NCI-H2107 treated with DMSO at 0.1 percent for 48 hours (cell line): ENCODE results near the gene C1QL4.
A peak's percentile ranks its signal among the peaks of the same experiment; 100 is the strongest.

Source experiments
- DNase-seq: peaks from one replicate; lab custom pipeline; 2025; ENCODE audit not compliant: unreplicated experiment; lab: John Stamatoyannopoulos, UW

Gene C1QL4

GRCh38 chr12:49348781-49349180 is 11.8 kb upstream of the C1QL4 start:
- DNase-seq = no peak

DNA sequence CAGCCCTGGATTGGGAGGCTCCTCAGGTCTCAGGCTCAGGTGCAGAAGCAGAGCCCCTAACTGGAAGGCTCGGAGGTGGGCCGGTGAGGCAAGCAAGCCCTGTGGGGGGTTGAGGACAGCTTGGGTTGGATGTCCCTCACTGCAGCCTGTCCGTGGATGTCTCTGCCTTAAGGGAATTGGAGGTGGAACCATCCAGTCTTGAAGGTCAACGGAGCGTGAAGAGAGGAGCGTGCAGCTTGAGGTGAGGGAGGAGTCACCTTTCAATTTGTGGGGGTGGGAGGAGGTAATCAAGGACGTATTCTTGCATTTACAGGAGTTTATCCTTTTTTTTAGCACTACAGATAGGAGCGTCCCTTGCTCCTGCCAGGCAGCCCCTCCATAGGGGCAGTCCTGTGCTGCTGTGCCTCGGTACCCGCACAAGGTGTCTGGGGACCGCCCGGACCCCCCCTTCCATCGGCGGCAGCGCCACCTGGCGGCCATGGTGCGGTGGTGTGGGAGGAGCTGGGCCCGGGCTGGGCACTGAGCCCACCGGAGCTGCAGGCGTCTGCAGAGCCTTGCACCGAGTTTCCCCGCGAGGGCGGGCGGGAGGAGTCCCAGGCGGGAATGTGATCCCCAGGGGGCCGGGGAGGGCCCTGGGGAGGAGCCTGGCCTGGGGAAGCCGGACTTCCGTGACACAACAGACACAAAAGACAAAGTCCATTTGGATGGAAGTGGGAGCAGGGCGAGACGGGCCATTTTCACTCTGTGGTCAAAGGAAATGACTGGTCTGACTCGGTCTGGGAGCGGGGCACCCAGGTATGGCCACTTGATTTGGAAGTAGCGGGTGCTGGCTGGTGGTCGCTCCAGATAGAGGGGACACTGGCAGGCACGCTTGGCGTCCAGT is 10.6 kb upstream of the C1QL4 start:
- DNase-seq = peak; percentile 39

DNA sequence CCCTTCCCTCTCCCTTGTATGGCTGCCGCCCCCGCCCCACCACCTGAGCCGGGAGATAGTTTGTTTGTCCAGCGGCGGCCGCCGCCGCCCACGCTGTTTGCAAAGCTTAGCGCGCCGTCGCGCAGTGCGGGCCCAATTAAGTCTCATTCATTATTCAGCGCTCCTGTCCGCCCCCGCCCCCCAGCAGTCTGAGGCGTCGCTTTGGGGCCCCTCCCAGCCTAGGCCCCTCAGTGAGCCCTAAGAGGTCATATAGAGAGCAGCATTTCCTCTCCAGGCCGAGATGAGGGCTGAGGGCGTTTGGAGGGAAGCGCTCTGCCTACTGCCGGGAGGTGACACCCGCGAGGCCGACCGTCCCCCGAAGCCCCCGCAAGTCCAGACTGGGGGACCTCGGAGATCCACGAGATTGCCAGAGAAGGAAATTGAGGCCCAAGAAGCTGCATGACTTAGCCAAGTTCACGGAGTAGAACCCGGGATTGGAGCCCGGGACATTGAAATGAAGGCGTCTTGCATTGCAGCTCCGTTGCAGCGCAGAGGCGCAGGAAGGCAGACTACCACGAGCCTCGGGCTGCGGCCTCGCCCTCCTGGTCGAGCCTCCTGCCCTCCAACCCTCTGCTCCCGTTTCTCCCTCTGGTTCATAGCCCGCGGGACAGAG is 9.8 kb upstream of the C1QL4 start, which contains the start of gene DNAJC22:
DNAJC22 (plus strand) TSS at position 230 of the 652 bp plus-strand sequence. CDS start 1,985 bp downstream, outside the sequence.
- DNase-seq = no peak

- no peak for DNase-seq
Observed at GRCh38 chr12:49345825-49346658, 9.1 kb upstream of the C1QL4 start.

DNA sequence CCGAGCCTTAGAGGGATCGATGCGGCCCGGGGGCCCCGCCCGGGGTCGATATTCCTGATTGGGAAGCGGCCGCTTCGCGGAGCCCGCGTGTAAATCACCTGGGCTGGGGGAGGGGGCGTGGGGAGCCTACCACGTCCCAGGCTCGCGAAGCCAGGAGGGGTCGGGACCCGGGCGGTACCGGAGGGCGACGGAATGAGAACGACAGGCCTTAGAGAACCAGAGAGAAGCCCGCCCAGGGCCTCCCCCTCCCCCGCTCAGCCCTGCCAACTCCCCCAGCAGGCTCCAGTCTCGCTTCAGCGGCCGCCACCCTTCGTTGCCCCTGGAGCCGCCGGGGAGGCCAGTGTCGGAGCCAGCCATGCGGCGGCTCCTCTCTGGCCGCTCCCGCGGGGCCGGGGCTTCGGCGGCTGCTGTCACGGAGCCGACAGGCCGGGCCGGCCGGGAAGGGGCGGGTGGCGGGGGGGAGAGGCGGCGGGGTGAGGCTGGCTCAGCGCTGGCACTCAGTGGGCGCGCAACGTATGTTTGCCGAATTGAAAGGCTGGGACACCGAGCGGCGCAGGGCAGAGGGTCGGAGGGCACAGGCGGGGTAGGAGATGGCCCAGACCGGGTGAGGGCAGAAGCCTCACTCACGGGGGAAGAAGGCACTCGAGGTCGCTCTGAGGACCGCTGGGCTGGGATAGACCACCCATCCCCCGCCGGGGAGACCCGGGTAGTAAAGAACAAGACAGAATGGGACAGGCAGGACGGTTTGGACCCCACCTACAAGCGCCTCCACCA is 8.2 kb upstream of the C1QL4 start:
- no peak for DNase-seq

GRCh38 chr12:49344486-49345050 is 7.6 kb upstream of the C1QL4 start:
- DNase-seq = no peak

GRCh38 chr12:49342914-49343731 is 6.1 kb upstream of the C1QL4 start:
- DNase-seq = no peak

GRCh38 chr12:49342066-49342913 is 5.3 kb upstream of the C1QL4 start:
- peak; percentile 67 for DNase-seq

- DNase-seq = no peak
Observed at GRCh38 chr12:49341777-49342065, 4.7 kb upstream of the C1QL4 start.

GRCh38 chr12:49340971-49341776 is 4.2 kb upstream of the C1QL4 start:
- no peak for DNase-seq

GRCh38 chr12:49340095-49340870 is 3.3 kb upstream of the C1QL4 start:
- DNase-seq = no peak

DNA sequence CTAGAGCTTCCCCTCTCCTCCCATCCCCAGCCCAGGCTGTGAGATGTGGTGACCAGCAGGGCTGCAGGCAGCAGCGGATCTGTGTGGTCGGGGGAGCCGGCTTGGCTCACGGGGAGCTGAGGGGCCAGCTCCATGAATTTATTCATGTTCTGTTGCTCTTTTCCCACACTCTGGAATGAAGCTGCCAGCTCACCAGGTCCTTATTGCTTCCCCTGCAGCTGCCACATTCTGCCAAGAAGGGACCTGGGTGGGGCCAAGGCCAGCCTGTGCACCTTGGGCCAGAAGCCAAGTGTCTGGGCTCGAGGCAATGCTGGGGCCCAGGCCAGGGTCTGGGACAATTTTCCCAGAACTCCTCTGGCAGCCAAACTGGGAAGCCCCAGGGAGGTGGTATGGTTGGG is 2.5 kb upstream of the C1QL4 start:
- DNase-seq = no peak

- DNase-seq = no peak
Observed at GRCh38 chr12:49338830-49339463, 2.0 kb upstream of the C1QL4 start.

GRCh38 chr12:49335955-49336644 is 888 bp downstream of the C1QL4 start:
- DNase-seq = no peak

DNA sequence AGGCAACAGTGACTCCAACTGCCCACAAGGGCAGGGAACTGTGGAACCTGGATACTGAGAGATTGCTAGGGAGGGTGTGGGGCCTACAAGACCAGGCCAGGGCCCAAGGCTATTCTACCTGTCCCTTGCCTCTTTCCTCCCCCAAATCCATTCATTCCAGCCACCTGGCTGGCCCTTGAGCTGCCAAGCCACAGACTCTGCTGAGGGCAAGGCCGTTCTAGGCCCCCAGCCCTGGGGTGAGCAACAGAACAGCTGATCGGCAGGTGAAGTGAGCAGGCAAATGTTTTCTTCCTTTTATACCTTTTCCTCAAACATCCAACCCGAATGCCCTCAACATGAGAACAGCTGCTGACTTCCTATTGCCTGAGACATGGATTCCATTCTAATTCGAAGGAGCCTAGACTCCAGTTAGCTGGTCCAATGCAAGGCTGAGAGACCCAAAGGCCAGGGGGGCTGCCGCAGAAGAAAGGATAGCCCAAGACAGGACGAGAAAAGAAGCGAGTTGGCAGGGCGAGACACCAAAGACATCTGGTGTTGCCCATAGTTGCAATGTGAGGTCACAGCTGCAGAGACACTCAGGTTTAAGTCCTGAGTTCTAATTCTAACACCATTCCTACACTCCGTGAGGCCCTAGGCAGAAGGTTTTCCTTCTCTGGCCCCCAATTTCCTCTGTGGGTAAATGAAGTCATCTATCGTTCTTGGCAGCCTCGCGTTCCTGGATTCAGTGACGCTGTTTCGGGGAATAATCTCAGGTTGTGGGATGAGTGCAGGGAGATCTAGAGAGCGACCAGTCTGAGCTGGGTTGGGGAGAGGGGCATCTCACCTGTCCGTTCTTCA is 1.7 kb downstream of the C1QL4 start:
- DNase-seq = no peak
